Cardiac ventricle fibroblast (primary cell): ENCODE data around the gene ROR2. TPM values are rescaled to one million over a fixed set of nuclear protein-coding genes. Genes with fewer than 3 reads are reported as not detected.

ENCODE experiments used
- total RNA-seq: library from RNA; depleted of rRNA; stranded (reverse); fragments of >200 nt; gene quantifications from 2 replicates; pipeline ENCODE4 v1.2.3, GENCODE V29; 2015

The ROR2 gene
- 57.2 and 65.1 TPM in 2 replicates for total RNA-seq

DNA sequence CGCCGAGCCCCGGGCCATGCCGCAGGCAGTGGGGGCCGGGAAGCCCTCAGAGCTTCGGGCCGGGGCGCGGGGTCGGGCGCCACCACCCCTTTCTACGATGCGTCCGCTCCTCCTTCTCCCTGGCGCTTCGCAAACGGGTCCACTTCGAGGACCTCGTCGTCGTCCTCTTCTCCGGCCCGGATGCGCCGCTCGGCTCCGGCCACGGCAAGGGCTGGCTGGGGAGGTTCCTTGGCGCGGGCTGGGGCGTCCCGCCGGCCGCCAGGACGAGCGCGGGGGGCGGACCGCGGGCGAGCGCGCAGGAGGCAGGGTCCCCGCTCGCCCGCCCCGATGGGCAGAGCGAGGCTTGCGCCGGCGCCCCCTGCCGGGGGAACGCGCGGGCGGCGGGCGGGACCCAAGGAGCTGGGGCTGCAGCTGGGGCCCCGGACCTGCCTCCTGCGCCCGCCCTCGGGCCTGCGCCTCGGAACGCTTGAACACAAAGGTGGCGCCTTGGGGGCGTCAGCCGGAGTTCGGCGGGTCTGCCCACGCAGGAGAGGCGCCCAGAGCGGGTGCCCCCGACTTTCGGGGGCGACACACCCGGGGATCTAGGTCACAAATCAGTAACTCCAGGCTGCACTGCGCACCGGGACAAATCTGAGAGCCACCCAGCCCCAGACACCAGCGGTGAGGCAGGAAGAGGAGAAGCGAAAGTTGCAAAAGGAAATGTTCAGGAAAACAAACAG lies at the start of gene ROR2:
TSS of gene ROR2 (minus strand) at position 283 of the 719 bp plus-strand sequence.

Other genes with a start within 250 kb of the ROR2 start
- 90.8 and 98.0 TPM in 2 replicates for gene SPTLC1, start 165.2 kb upstream of the ROR2 start, total RNA-seq